ENCODE measurements around the gene EMILIN3.

DNA sequence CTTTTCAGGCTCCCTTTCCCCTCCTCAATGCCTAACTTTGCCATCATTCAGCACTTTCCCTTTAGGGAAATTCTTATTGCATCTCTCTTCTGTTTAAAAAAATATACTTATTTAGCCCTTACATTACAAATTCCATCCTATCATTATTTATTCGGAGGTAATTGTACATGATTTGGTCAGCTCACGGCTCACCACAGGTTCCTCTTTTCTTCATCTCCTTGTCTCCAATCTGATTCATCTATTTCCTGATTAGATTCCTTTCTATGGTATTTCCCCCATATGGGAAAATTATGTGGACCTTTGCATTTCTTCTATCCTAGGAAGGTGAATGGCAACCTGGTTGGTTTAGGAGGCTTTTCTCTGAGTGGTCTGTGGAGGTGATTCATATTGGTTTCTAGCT is 12.9 kb upstream of the EMILIN3 start:
- TF ChIP-seq CTCF (IDR thresholded peaks at IDR 0.05) (no peak), POLR2AphosphoS5 (IDR thresholded peaks at IDR 0.05) (no peak), POLR2A (IDR thresholded peaks at IDR 0.05) (no peak), EP300 (IDR thresholded peaks at IDR 0.05; ENCODE audit: low read depth) (no peak)

All from transverse colon (tissue), 4 donors.